ENCODE results near the gene ADAMTS10.

ADAMTS10 gene

GRCh38 chr19:8589177-8589714 lies 21.3 kb downstream of the ADAMTS10 start:
- H3K9me2 ChIP-seq (replicated peaks; ENCODE audit: insufficient read depth, low read length): no peaks in the 10 kb centered on the region
- H2AFZ ChIP-seq (ENCODE audit: low read length): no peak overlapping the region
- no peak overlapping the region for H3K4me2 ChIP-seq (ENCODE audit: low read depth, low read length)
- no peak for DNase-seq
- H3K4me3 ChIP-seq (ENCODE audit: low read length): no peak overlapping the region
- no peak overlapping the region for H3K9ac ChIP-seq (ENCODE audit: low read length)
- H3K27ac ChIP-seq (ENCODE audit: low read length): no peak overlapping the region
- TF ChIP-seq EZH2 (optimal IDR thresholded peaks at IDR 0.05; ENCODE audit: low read depth, low read length) (no peak), EZH2phosphoT487 (IDR thresholded peaks at IDR 0.05; ENCODE audit: low read length) (no peak)
- TF ChIP-seq, protein P1, sequence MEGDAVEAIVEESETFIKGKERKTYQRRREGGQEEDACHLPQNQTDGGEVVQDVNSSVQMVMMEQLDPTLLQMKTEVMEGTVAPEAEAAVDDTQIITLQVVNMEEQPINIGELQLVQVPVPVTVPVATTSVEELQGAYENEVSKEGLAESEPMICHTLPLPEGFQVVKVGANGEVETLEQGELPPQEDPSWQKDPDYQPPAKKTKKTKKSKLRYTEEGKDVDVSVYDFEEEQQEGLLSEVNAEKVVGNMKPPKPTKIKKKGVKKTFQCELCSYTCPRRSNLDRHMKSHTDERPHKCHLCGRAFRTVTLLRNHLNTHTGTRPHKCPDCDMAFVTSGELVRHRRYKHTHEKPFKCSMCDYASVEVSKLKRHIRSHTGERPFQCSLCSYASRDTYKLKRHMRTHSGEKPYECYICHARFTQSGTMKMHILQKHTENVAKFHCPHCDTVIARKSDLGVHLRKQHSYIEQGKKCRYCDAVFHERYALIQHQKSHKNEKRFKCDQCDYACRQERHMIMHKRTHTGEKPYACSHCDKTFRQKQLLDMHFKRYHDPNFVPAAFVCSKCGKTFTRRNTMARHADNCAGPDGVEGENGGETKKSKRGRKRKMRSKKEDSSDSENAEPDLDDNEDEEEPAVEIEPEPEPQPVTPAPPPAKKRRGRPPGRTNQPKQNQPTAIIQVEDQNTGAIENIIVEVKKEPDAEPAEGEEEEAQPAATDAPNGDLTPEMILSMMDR (IDR thresholded peaks at IDR 0.05; ENCODE audit: low read length): no peak
- H4K20me1 ChIP-seq (ENCODE audit: insufficient read depth, low read length): no peaks in the 10 kb centered on the region
- H3K9me3 ChIP-seq (replicated peaks; ENCODE audit: insufficient read depth, low read length): 0 out of 2 replicates have a peak, but pooled peaks cover 6% of the 10 kb centered on the region
- peaks cover 58% of the 10 kb centered on the region for H3K27me3 ChIP-seq (replicated peaks; ENCODE audit: insufficient read depth, low read length)
- no peaks in the 10 kb centered on the region for H3F3A ChIP-seq (ENCODE audit: insufficient read depth, low read length)
- H3K79me2 ChIP-seq (ENCODE audit: low read length): no peaks in the 10 kb centered on the region
- H3K4me1 ChIP-seq (ENCODE audit: low read length): no peaks in the 10 kb centered on the region
- no peaks in the 10 kb centered on the region for H3K36me3 ChIP-seq (replicated peaks; ENCODE audit: insufficient read depth, low read length)

DNA sequence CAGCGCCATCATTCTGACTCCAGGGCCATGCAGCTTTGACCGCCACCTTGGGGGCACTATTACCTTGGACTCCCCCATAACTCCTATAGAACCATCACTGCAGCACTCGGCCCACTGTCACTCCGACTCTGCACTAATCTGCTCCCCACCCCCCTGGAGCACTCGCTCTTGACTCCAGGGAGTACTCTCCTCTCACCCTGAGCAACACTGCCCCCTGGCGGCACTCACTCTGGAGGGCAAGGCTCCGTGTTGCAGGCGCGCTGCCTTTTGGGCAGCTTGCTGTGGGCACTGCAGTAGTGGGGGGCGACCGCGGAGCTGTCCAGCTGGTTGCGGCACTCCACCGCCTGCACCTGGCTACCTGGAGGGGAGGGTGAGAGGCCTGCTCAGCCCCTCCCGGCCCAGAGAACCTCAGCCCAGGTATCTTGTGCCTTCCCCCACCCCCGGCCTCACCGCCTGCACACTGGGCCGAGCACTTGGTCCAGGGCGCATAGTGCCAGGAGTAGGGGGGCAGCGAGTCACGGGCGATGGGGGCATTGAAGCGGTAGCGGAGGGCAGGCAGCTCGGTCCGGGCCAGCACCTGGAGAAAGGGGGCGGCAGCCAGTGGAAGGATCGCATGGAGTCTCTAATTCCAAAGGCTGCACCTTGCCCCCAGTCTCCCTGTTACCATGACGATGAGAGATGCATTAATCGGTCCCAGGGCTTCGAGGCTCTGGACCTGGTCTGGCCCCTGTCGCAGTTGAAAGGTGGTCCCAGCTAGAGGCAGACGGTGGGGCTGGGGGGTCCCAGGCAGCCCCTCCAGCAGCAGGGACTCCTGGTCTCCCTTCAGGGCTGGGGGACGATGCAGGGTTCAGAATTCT lies 24.4 kb downstream of the ADAMTS10 start:
- Histone ChIP-seq H3K9me2 (replicated peaks; ENCODE audit: insufficient read depth, low read length) (no peaks in the 10 kb centered on the region), H3K4me2 (ENCODE audit: low read depth, low read length) (no peak overlapping the region), H3K36me3 (replicated peaks; ENCODE audit: insufficient read depth, low read length) (no peaks in the 10 kb centered on the region), H3F3A (ENCODE audit: insufficient read depth, low read length) (no peaks in the 10 kb centered on the region), H3K79me2 (ENCODE audit: low read length) (no peaks in the 10 kb centered on the region), H3K27ac (ENCODE audit: low read length) (no peak overlapping the region), H3K9ac (ENCODE audit: low read length) (no peak overlapping the region), H2AFZ (ENCODE audit: low read length) (no peak overlapping the region), H3K27me3 (replicated peaks; ENCODE audit: insufficient read depth, low read length) (peaks cover 66% of the 10 kb centered on the region), H3K4me1 (ENCODE audit: low read length) (no peaks in the 10 kb centered on the region), H4K20me1 (ENCODE audit: insufficient read depth, low read length) (no peaks in the 10 kb centered on the region), H3K4me3 (ENCODE audit: low read length) (no peak overlapping the region), H3K9me3 (replicated peaks; ENCODE audit: insufficient read depth, low read length) (no peaks in the 10 kb centered on the region)
- TF ChIP-seq, protein P1 (IDR thresholded peaks at IDR 0.05; ENCODE audit: low read length): peak; percentile 78
- TF ChIP-seq EZH2 (optimal IDR thresholded peaks at IDR 0.05; ENCODE audit: low read depth, low read length) (no peak), EZH2phosphoT487 (IDR thresholded peaks at IDR 0.05; ENCODE audit: low read length) (no peak)
- peak; percentile 49 for DNase-seq

GRCh38 chr19:8584965-8585893 lies 25.3 kb downstream of the ADAMTS10 start:
- Histone ChIP-seq H2AFZ (ENCODE audit: low read length) (no peak overlapping the region), H3K27ac (ENCODE audit: low read length) (no peak overlapping the region), H3F3A (ENCODE audit: insufficient read depth, low read length) (no peaks in the 10 kb centered on the region), H3K4me2 (ENCODE audit: low read depth, low read length) (no peak overlapping the region), H3K4me3 (ENCODE audit: low read length) (no peak overlapping the region), H3K9me2 (replicated peaks; ENCODE audit: insufficient read depth, low read length) (no peaks in the 10 kb centered on the region), H3K9me3 (replicated peaks; ENCODE audit: insufficient read depth, low read length) (no peaks in the 10 kb centered on the region), H3K36me3 (replicated peaks; ENCODE audit: insufficient read depth, low read length) (no peaks in the 10 kb centered on the region), H3K9ac (ENCODE audit: low read length) (no peak overlapping the region), H4K20me1 (ENCODE audit: insufficient read depth, low read length) (no peaks in the 10 kb centered on the region), H3K4me1 (ENCODE audit: low read length) (no peaks in the 10 kb centered on the region), H3K79me2 (ENCODE audit: low read length) (no peaks in the 10 kb centered on the region), H3K27me3 (replicated peaks; ENCODE audit: insufficient read depth, low read length) (peaks cover 64% of the 10 kb centered on the region)
- TF ChIP-seq, protein P1 (IDR thresholded peaks at IDR 0.05; ENCODE audit: low read length): no peak
- TF ChIP-seq EZH2 (optimal IDR thresholded peaks at IDR 0.05; ENCODE audit: low read depth, low read length) (no peak), EZH2phosphoT487 (IDR thresholded peaks at IDR 0.05; ENCODE audit: low read length) (no peak)
- DNase-seq: no peak
